Measurements from ENCODE around the gene NBEAL1.
"Not testable (repeated sequence)": the region's sequence is repeated elsewhere in the genome, so short reads cannot be mapped to it uniquely, and the experiment has no call there.

The NBEAL1 gene

GRCh38 chr2:203112342-203112741 is 97.7 kb downstream of the NBEAL1 start:
- no peak for DNase-seq (ENCODE audit: low spot score)

- DNase-seq (ENCODE audit: low spot score), result not testable (repeated sequence)
Observed at GRCh38 chr2:203115201-203115700, 100.6 kb downstream of the NBEAL1 start.

- no peak for DNase-seq (ENCODE audit: low spot score)
Observed at GRCh38 chr2:203122317-203122986, 107.8 kb downstream of the NBEAL1 start.

- no peak for DNase-seq (ENCODE audit: low spot score)
Observed at GRCh38 chr2:203126996-203127395, 112.3 kb downstream of the NBEAL1 start.

GRCh38 chr2:203135105-203135504 is 120.4 kb downstream of the NBEAL1 start:
- DNase-seq (ENCODE audit: low spot score), result no peak

GRCh38 chr2:203143391-203143790 is 128.7 kb downstream of the NBEAL1 start:
- DNase-seq (ENCODE audit: low spot score), result no peak

GRCh38 chr2:203149194-203149593 is 134.5 kb downstream of the NBEAL1 start:
- no peak for DNase-seq (ENCODE audit: low spot score)

GRCh38 chr2:203155406-203155805 is 140.7 kb downstream of the NBEAL1 start:
- no peak for DNase-seq (ENCODE audit: low spot score)

- not testable (repeated sequence) for DNase-seq (ENCODE audit: low spot score)
Observed at GRCh38 chr2:203162722-203163121, 148.0 kb downstream of the NBEAL1 start.

- DNase-seq (ENCODE audit: low spot score), result no peak
Observed at GRCh38 chr2:203164311-203164935, 149.7 kb downstream of the NBEAL1 start.

- DNase-seq (ENCODE audit: low spot score), result no peak
Observed at GRCh38 chr2:203167751-203168150, 153.1 kb downstream of the NBEAL1 start.

GRCh38 chr2:203170502-203170901 is 155.8 kb downstream of the NBEAL1 start:
- DNase-seq (ENCODE audit: low spot score), result no peak

- no peak for DNase-seq (ENCODE audit: low spot score)
Observed at GRCh38 chr2:203175371-203175770, 160.7 kb downstream of the NBEAL1 start.

GRCh38 chr2:203177361-203177760 is 162.7 kb downstream of the NBEAL1 start:
- DNase-seq (ENCODE audit: low spot score), result peak; percentile 20

GRCh38 chr2:203185864-203186263 is 171.2 kb downstream of the NBEAL1 start:
- DNase-seq (ENCODE audit: low spot score), result no peak

- not testable (repeated sequence) for DNase-seq (ENCODE audit: low spot score)
Observed at GRCh38 chr2:203190547-203190946, 175.9 kb downstream of the NBEAL1 start.

GRCh38 chr2:203191026-203191425 is 176.4 kb downstream of the NBEAL1 start:
- not testable (repeated sequence) for DNase-seq (ENCODE audit: low spot score)

- DNase-seq (ENCODE audit: low spot score), result no peak
Observed at GRCh38 chr2:203191961-203192360, 177.3 kb downstream of the NBEAL1 start.

- DNase-seq (ENCODE audit: low spot score), result no peak
Observed at GRCh38 chr2:203195331-203196036, 180.8 kb downstream of the NBEAL1 start.

GRCh38 chr2:203200866-203201265 is 186.2 kb downstream of the NBEAL1 start:
- no peak for DNase-seq (ENCODE audit: low spot score)

GRCh38 chr2:203201426-203201825 is 186.8 kb downstream of the NBEAL1 start:
- DNase-seq (ENCODE audit: low spot score), result no peak

- no peak for DNase-seq (ENCODE audit: low spot score)
Observed at GRCh38 chr2:203209538-203209937, 194.9 kb downstream of the NBEAL1 start.
